HCT116 (cell line): ENCODE data around the gene NOS3. TPM values are rescaled to one million over a fixed set of nuclear protein-coding genes. Genes with fewer than 3 reads are reported as not detected.

Experiments
- ATAC-seq: fragments of 200-7000 bp; cut with Tn5 transposase; 2 replicates; pipeline ENCODE4 v1.9.1; 2020; ENCODE audit warnings: mild to moderate bottlenecking, moderate library complexity
- BruUV-seq: library from RNA; stranded (reverse); fragments of 400-500 nt; replicated peaks from 2 replicates; lab custom pipeline; 2021; lab: Mats Ljungman, UMichigan
- CTCF ChIA-PET: fragments of 300-600 bp; sonication (Branson Sonifier 250); formaldehyde crosslinking; loops from one replicate; lab custom pipeline; 2021; ENCODE audit warnings: antibody characterized with exemption; lab: Charles Lee
- POLR2A ChIA-PET: fragments of 300-600, 350-600 bp; sonication (Branson Sonifier 250); formaldehyde crosslinking; loops from one replicate; lab custom pipeline; 2021; ENCODE audit warnings: antibody characterized with exemption; lab: Charles Lee
- RAD21 ChIA-PET, 2 experiments: fragments of 300-600 bp; sonication (Branson Sonifier 250); formaldehyde crosslinking; loops; one replicate each; lab custom pipeline; 2023; ENCODE audit warnings: low total read pairs in 2 of 2; ENCODE audit not compliant: uncharacterized antibody in 2 of 2, unreplicated experiment in 2 of 2, low non-redundant PET in 1 of 2; lab: Charles Lee
- DNase-seq: peaks from one replicate; pipeline ENCODE4 v3.0.0-alpha.2; 2010; ENCODE audit warnings: low read depth, low spot score
- H2AFZ ChIP-seq: fragments of 200-600 bp; shearing (Covaris generic), sonication (generic); 2 replicates; pipeline ENCODE4 v1.6.1; 2017; ENCODE audit warnings: low read depth, mixed run types, mixed read lengths, antibody characterized with exemption, low read length; ENCODE audit not compliant: poor library complexity, severe bottlenecking
- H3K27ac ChIP-seq: 2 replicates; pipeline ENCODE4 v1.5.1; 2012; ENCODE audit warnings: low read depth, low read length
- H3K27me3 ChIP-seq: fragments of 200-600 bp; sonication (generic); 2 replicates; pipeline ENCODE4 v1.6.1; 2016; ENCODE audit warnings: mixed run types, low read length, mixed read lengths; ENCODE audit not compliant: insufficient read depth
- H3K36me3 ChIP-seq, 2 experiments: fragments of 200-500 bp in 1 of 2; fragments of 200-600 bp in 1 of 2; sonication (Bioruptor generic) in 1 of 2; sonication (generic) in 1 of 2; 2 replicates each; pipeline versions ENCODE4 v1.5.1 to v1.6.1; 2014 to 2016; ENCODE audit warnings: low read length in 2 of 2, inconsistent platforms in 1 of 2, mixed read lengths in 1 of 2, mixed run types in 1 of 2; ENCODE audit not compliant: insufficient read depth in 2 of 2, control insufficient read depth in 1 of 2
- H3K4me1 ChIP-seq, 2 experiments: fragments of 200-600 bp in 1 of 2; sonication (generic) in 1 of 2; 2 replicates each; pipeline versions ENCODE4 v1.5.1 to v1.6.1; 2012 to 2017; ENCODE audit warnings: low read length in 2 of 2, inconsistent platforms in 1 of 2, mild to moderate bottlenecking in 1 of 2, mixed read lengths in 1 of 2, mixed run types in 1 of 2, moderate library complexity in 1 of 2; ENCODE audit not compliant: insufficient read depth in 2 of 2, control insufficient read depth in 1 of 2
- H3K4me2 ChIP-seq: fragments of 200-600 bp; sonication (generic); 2 replicates; pipeline ENCODE4 v1.6.1; 2017; ENCODE audit warnings: mixed run types, low read length, mixed read lengths
- H3K4me3 ChIP-seq, 2 experiments: fragments of 200-600 bp in 1 of 2; sonication (generic) in 1 of 2; replicated peaks in 1 of 2; 2 replicates each; pipeline ENCODE4 v1.5.1; 2011 to 2016; ENCODE audit warnings: low read length in 2 of 2, control low read depth in 1 of 2, low read depth in 1 of 2, mild to moderate bottlenecking in 1 of 2, mixed read lengths in 1 of 2, mixed run types in 1 of 2
- H3K79me2 ChIP-seq: fragments of 200-600 bp; sonication (generic); 2 replicates; pipeline ENCODE4 v1.6.1; 2017; ENCODE audit warnings: mild to moderate bottlenecking, mixed run types, low read length, moderate library complexity, mixed read lengths; ENCODE audit not compliant: insufficient read depth
- H3K9ac ChIP-seq: fragments of 200-600 bp; sonication (generic); 2 replicates; pipeline ENCODE4 v1.6.1; 2016; ENCODE audit warnings: low read length, mixed read lengths
- H3K9me2 ChIP-seq: fragments of 200-600 bp; sonication (generic), shearing (Covaris generic); 2 replicates; pipeline ENCODE4 v1.6.1; 2017; ENCODE audit warnings: mixed run types, mild to moderate bottlenecking, moderate library complexity; ENCODE audit not compliant: insufficient read depth
- H3K9me3 ChIP-seq, 2 experiments: fragments of 200-500 bp in 1 of 2; fragments of 200-600 bp in 1 of 2; sonication (Bioruptor generic) in 1 of 2; sonication (generic) in 1 of 2; 2 replicates each; pipeline ENCODE4 v1.6.1; 2014 to 2017; ENCODE audit warnings: low read length in 2 of 2, mixed read lengths in 2 of 2, inconsistent platforms in 1 of 2, low read depth in 1 of 2, mild to moderate bottlenecking in 1 of 2, mixed run types in 1 of 2, moderate library complexity in 1 of 2; ENCODE audit not compliant: control insufficient read depth in 1 of 2, insufficient read depth in 1 of 2
- H4K20me1 ChIP-seq: fragments of 200-600 bp; sonication (generic), shearing (Covaris generic); 2 replicates; pipeline ENCODE4 v1.6.1; 2017; ENCODE audit warnings: mixed run types, mild to moderate bottlenecking, moderate library complexity; ENCODE audit not compliant: insufficient read depth
- ATF3 ChIP-seq: IDR thresholded peaks from 2 replicates; pipeline ENCODE4 v1.6.1; 2012
- CBX3 ChIP-seq: IDR thresholded peaks from 2 replicates; pipeline ENCODE4 v1.6.1; 2012; ENCODE audit warnings: low read depth
- CEBPB ChIP-seq: IDR thresholded peaks from 2 replicates; pipeline ENCODE4 v1.6.1; 2012; ENCODE audit warnings: low read depth
- CTCF ChIP-seq, 3 experiments: fragments of 200-600 bp in 1 of 3; sonication (generic) in 1 of 3; IDR thresholded peaks in 2 of 3; conservative IDR thresholded peaks in 1 of 3; 2 replicates each; pipeline ENCODE4 v1.5.1; 2012 to 2017; ENCODE audit warnings: low read depth in 2 of 3, low read length in 2 of 3, antibody characterized with exemption in 1 of 3, borderline replicate concordance in 1 of 3, control low read depth in 1 of 3, mild to moderate bottlenecking in 1 of 3, mixed read lengths in 1 of 3, mixed run types in 1 of 3, moderate library complexity in 1 of 3; ENCODE audit not compliant: insufficient read depth in 1 of 3
- ELF1 ChIP-seq: IDR thresholded peaks from 2 replicates; pipeline ENCODE4 v1.6.1; 2012; ENCODE audit warnings: low read depth, borderline replicate concordance
- EZH2phosphoT487 ChIP-seq: fragments of 200-600 bp; IDR thresholded peaks from 2 replicates; pipeline ENCODE4 v1.6.1; 2018; ENCODE audit warnings: antibody characterized with exemption, borderline replicate concordance
- FOSL1 ChIP-seq: IDR thresholded peaks from 2 replicates; pipeline ENCODE4 v1.6.1; 2012; ENCODE audit warnings: low read depth
- JUND ChIP-seq: IDR thresholded peaks from 2 replicates; pipeline ENCODE4 v1.6.1; 2012
- POLR2A ChIP-seq: IDR thresholded peaks from 2 replicates; pipeline ENCODE4 v1.7.0; 2011; ENCODE audit warnings: borderline replicate concordance; ENCODE audit not compliant: insufficient read depth, insufficient read length; ENCODE audit errors: extremely low read depth
- POLR2AphosphoS5 ChIP-seq: IDR thresholded peaks from 2 replicates; pipeline ENCODE4 v1.6.1; 2011; ENCODE audit warnings: mild to moderate bottlenecking, low read depth, low read length, moderate library complexity
- SIN3A ChIP-seq: IDR thresholded peaks from 2 replicates; pipeline ENCODE4 v1.6.1; 2012; ENCODE audit warnings: low read depth
- SRF ChIP-seq: IDR thresholded peaks from 2 replicates; pipeline ENCODE4 v1.6.1; 2012; ENCODE audit warnings: low read depth
- TCF7L2 ChIP-seq: IDR thresholded peaks from 2 replicates; pipeline ENCODE4 v1.7.0; 2011; ENCODE audit warnings: borderline replicate concordance, inconsistent platforms; ENCODE audit not compliant: insufficient read depth, insufficient read length; ENCODE audit errors: extremely low read depth
- YY1 ChIP-seq: IDR thresholded peaks from 2 replicates; pipeline ENCODE4 v1.6.1; 2011; ENCODE audit warnings: low read length, low read depth, moderate library complexity, mild to moderate bottlenecking; ENCODE audit not compliant: insufficient replicate concordance; ENCODE audit errors: extremely low read depth
- ZBTB33 ChIP-seq: IDR thresholded peaks from 2 replicates; pipeline ENCODE4 v1.6.1; 2011; ENCODE audit warnings: mild to moderate bottlenecking, low read length, moderate library complexity; ENCODE audit not compliant: insufficient replicate concordance; ENCODE audit errors: extremely low read depth
- ZFX ChIP-seq: fragments of 450-650 bp; IDR thresholded peaks from 2 replicates; pipeline ENCODE4 v1.6.1; 2017
- ZNF274 ChIP-seq: fragments of 200-500 bp; sonication (Bioruptor generic); IDR thresholded peaks from 2 replicates; pipeline ENCODE4 v1.6.1; 2014; ENCODE audit warnings: mild to moderate bottlenecking, low read depth, low read length, inconsistent platforms
- intact Hi-C: fragments of 100-400 bp; cut with micrococcal nuclease; formaldehyde crosslinking; loops from 2 replicates; pipeline ENCODE4 v1.10.0; 2022
- total RNA-seq: library from RNA; stranded (reverse); gene quantifications from one replicate; pipeline ENCODE4 v1.2.1, GENCODE V29; 2021; ENCODE audit not compliant: unreplicated experiment

The NOS3 gene
- total RNA-seq, 1 experiment from 2014 or later, result 35.8 TPM

- intact Hi-C loops, result loop anchor here (1.0 kb wide), 2 partner anchors 30 to 103 kb away; partner anchors contain the start of gene KCNH2
- H2AFZ ChIP-seq, result peak overlapping the region; percentile 75
These were observed 17.9 kb downstream of the NOS3 start for GRCh38 chr7:151008511-151009323.

More at GRCh38 chr7:151008511-151009323, 17.9 kb downstream of the NOS3 start:
- Histone ChIP-seq H3K79me2 (peaks cover 4% of the 10 kb centered on the region; the same call in 1 of the 2 replicates), H3K27ac (peak overlapping the region; percentile 71), H3K4me2 (peak overlapping the region; percentile 94), H3K9me2 (no peaks in the 10 kb centered on the region), H3K9me3 (no peaks in the 10 kb centered on the region), H3K4me3 (peak overlapping the region; percentile 72 to 73), H3K36me3 (no peaks in the 10 kb centered on the region), H4K20me1 (no peaks in the 10 kb centered on the region), H3K27me3 (no peaks in the 10 kb centered on the region), H3K4me1 (peaks cover 16 to 51% of the 10 kb centered on the region in 2 experiments; a peak in 3 of 4 replicates), H3K9ac (peak overlapping the region; percentile 81)
- POLR2A ChIA-PET, result interaction anchor here (0.7 to 1.5 kb wide), 7 partner anchors 10 to 132 kb away, joined by 3 to 4 read pairs (median 3); partner anchors contain the start of genes ABCB8 and ATG9B
- RAD21 ChIA-PET, result interaction anchor here in 1 of 2 experiments (0.6 to 1.7 kb wide), 4 partner anchors 10 to 103 kb away, joined by 3 to 5 read pairs (median 3); no protein-coding TSS in a partner anchor
- TF ChIP-seq TCF7L2 (peak; percentile 76), FOSL1 (no peak), ELF1 (no peak), CEBPB (no peak), SIN3A (no peak), ZBTB33 (no peak), JUND (no peak), CTCF (IDR thresholded peaks at IDR 0.05 in 2 of 3, conservative IDR thresholded peaks at IDR 0.05 in 1 of 3; ENCODE audit: borderline replicate concordance in 1 of 3, insufficient read depth in 1 of 3, low read depth in 2 of 3, low read length in 2 of 3) (peak in 2 of 3 experiments; percentile 85 to 94; a peak in 4 of 6 replicates), CBX3 (no peak), ATF3 (no peak), ZFX (peak; percentile 92), SRF (no peak), POLR2A (peak; percentile 83), YY1 (peak; percentile 66), EZH2phosphoT487 (no peak), POLR2AphosphoS5 (peak; percentile 85), ZNF274 (no peak)
- CTCF ChIA-PET, result interaction anchor here (0.7 to 5.4 kb wide), 21 partner anchors 8 to 230 kb away, joined by 3 to 59 read pairs (median 5); partner anchors contain the start of genes ABCB8, ATG9B and TMUB1
- peak; percentile 86 for ATAC-seq
- peak; percentile 87 for DNase-seq
- BruUV-seq, result no TSS peak
